ENCODE results near the gene GNA15.

GNA15 gene

DNA sequence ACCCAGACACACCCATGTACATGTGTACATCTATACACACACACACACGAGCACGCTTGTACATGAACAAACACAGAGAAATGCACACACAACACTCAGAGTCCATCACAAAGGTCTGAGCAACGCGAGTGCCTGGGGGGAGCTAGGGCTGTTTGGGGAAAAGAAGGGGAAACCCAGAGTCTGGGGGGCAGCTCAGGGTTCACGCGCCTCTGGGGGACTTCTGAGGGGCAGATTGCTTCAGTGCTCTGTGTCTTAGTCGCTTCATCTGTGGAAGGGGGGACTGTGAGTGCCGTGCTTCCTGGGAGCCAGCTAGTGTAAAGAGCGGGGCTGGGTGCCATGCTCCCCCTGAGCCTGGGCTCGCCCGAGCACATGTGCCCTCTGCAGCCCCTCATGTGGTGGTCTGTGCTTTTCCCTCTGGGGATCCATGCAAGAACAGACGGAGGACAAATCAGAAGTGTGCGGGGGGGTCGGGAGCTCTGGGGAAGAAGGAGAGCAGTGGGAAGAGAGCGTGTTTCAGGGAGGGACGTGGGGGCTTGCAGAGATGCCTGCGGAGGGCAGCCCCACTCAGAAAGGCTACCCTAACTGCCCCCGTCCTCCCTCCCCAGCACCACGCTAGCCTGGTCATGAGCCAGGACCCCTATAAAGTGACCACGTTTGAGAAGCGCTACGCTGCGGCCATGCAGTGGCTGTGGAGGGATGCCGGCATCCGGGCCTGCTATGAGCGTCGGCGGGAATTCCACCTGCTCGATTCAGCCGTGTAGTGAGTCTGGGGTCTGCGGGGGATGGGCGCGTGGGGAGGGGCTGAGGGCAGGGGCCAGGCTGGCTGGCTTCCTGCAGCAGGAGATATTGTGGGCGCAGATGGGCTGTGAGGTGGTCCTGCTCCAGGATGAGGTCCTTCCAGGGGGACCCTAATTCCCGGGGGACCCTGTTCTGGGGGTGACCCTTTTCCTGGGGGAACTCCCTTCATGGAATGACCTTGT, 14.0 kb downstream of the GNA15 start:
- no peak overlapping the region for H2AFZ ChIP-seq (ENCODE audit: low read depth, low read length, severe bottlenecking)
- H3K27ac ChIP-seq (ENCODE audit: low read depth, low read length): no peak overlapping the region
- H3K9ac ChIP-seq (ENCODE audit: low read length): no peak overlapping the region
- no peaks in the 10 kb centered on the region for H3F3A ChIP-seq (ENCODE audit: insufficient read depth)
- no peaks in the 10 kb centered on the region for H3K79me2 ChIP-seq (ENCODE audit: insufficient read depth, low read length)
- TF ChIP-seq EZH2phosphoT487 (conservative IDR thresholded peaks at IDR 0.05; ENCODE audit: low read length): no peak
- TF ChIP-seq, protein P1, sequence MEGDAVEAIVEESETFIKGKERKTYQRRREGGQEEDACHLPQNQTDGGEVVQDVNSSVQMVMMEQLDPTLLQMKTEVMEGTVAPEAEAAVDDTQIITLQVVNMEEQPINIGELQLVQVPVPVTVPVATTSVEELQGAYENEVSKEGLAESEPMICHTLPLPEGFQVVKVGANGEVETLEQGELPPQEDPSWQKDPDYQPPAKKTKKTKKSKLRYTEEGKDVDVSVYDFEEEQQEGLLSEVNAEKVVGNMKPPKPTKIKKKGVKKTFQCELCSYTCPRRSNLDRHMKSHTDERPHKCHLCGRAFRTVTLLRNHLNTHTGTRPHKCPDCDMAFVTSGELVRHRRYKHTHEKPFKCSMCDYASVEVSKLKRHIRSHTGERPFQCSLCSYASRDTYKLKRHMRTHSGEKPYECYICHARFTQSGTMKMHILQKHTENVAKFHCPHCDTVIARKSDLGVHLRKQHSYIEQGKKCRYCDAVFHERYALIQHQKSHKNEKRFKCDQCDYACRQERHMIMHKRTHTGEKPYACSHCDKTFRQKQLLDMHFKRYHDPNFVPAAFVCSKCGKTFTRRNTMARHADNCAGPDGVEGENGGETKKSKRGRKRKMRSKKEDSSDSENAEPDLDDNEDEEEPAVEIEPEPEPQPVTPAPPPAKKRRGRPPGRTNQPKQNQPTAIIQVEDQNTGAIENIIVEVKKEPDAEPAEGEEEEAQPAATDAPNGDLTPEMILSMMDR (IDR thresholded peaks at IDR 0.05; ENCODE audit: insufficient read depth, low read length, poor library complexity, severe bottlenecking): no peak
- H3K9me3 ChIP-seq (ENCODE audit: insufficient read depth, low read length): no peaks in the 10 kb centered on the region
- no peaks in the 10 kb centered on the region for H3K36me3 ChIP-seq (ENCODE audit: low read length)
- no peak overlapping the region for H3K4me3 ChIP-seq (ENCODE audit: insufficient read depth, low read length, poor library complexity, severe bottlenecking)
- H3K4me2 ChIP-seq (ENCODE audit: low read depth, low read length, poor library complexity, severe bottlenecking): no peak overlapping the region
- H3K9me2 ChIP-seq (replicated peaks; ENCODE audit: insufficient read depth, low read length): no peaks in the 10 kb centered on the region
- no peaks in the 10 kb centered on the region for H4K20me1 ChIP-seq (ENCODE audit: low read depth, low read length)
- H3K27me3 ChIP-seq (ENCODE audit: low read length): no peaks in the 10 kb centered on the region

DNA sequence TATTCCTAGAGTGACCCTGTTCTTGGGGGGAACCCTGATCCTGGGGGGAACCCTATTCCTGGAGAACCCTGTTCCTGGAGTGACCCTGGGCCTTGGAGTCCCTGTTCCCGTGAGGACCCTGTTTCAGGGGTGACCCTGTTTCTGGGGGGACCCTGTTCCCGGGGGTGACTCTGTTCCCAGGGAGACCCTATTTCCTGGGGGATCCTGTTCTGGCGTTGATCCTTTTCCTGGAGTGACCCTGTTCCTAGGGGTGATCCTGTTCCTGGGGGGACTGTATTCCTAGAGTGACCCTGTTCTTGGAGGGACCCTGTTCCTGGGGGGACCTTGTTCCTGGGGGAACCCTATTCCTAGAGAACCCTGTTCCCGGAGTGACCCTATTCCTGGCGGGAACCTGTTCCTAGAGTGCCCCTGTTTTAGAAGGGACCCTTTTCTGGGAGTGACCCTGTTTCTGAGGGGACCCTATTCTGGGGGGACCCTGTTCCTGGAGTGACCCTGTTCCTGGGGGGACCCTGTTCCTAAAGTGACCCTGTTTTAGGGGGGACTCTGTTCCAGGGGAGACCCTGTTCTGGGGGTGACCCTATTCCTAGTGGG, 15.0 kb downstream of the GNA15 start:
- Histone ChIP-seq H3K4me2 (ENCODE audit: low read depth, low read length, poor library complexity, severe bottlenecking) (no peak overlapping the region), H3K9me2 (replicated peaks; ENCODE audit: insufficient read depth, low read length) (no peaks in the 10 kb centered on the region), H3F3A (ENCODE audit: insufficient read depth) (no peaks in the 10 kb centered on the region), H3K9ac (ENCODE audit: low read length) (no peak overlapping the region), H4K20me1 (ENCODE audit: low read depth, low read length) (no peaks in the 10 kb centered on the region), H3K27me3 (ENCODE audit: low read length) (no peaks in the 10 kb centered on the region), H3K79me2 (ENCODE audit: insufficient read depth, low read length) (no peaks in the 10 kb centered on the region), H2AFZ (ENCODE audit: low read depth, low read length, severe bottlenecking) (no peak overlapping the region), H3K27ac (ENCODE audit: low read depth, low read length) (no peak overlapping the region), H3K36me3 (ENCODE audit: low read length) (no peaks in the 10 kb centered on the region), H3K4me3 (ENCODE audit: insufficient read depth, low read length, poor library complexity, severe bottlenecking) (no peak overlapping the region), H3K9me3 (ENCODE audit: insufficient read depth, low read length) (no peaks in the 10 kb centered on the region)
- no peak for TF ChIP-seq EZH2phosphoT487 (conservative IDR thresholded peaks at IDR 0.05; ENCODE audit: low read length)
- TF ChIP-seq, protein P1 (IDR thresholded peaks at IDR 0.05; ENCODE audit: insufficient read depth, low read length, poor library complexity, severe bottlenecking): no peak

DNA sequence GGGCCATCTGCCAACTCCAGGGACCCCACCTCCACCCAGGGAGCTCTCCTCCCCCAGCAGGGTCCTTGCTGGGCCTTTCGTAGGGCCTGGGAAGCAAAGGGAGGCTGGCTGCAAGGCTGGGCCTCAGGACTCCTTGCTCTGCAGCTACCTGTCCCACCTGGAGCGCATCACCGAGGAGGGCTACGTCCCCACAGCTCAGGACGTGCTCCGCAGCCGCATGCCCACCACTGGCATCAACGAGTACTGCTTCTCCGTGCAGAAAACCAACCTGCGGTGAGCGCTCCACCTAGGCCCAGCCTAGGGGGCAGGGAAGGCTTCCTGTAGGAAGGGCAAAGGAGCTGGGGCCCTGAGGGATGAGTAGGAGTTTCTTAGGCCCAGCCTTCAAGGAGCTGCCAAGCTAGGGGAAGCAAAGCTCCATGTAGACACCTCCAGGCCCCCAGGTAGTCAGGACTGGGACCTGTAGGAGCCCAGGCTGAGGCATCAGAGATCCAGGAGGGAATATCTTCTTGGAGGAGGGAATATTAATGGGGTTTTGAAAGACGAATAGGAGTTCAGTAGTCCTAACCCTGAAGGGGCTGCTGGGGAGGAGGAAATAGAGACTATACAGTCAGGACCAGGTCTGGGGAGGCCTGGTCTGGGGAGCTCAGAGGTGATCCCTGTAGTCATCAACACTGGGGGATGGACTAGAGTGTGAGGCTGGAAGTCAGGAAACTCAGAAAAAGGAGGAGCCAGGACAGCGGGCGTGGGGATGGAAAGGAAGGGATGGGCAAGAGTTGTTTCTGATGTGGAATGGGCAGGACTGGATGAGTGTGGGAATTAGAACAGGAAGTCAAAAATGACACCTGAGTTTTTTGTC, 16.0 kb downstream of the GNA15 start:
- Histone ChIP-seq H3K9me2 (replicated peaks; ENCODE audit: insufficient read depth, low read length) (no peaks in the 10 kb centered on the region), H3F3A (ENCODE audit: insufficient read depth) (no peaks in the 10 kb centered on the region), H3K9ac (ENCODE audit: low read length) (no peak overlapping the region), H4K20me1 (ENCODE audit: low read depth, low read length) (no peaks in the 10 kb centered on the region), H3K27ac (ENCODE audit: low read depth, low read length) (no peak overlapping the region), H3K4me3 (ENCODE audit: insufficient read depth, low read length, poor library complexity, severe bottlenecking) (no peak overlapping the region), H3K36me3 (ENCODE audit: low read length) (no peaks in the 10 kb centered on the region), H3K79me2 (ENCODE audit: insufficient read depth, low read length) (no peaks in the 10 kb centered on the region), H3K4me2 (ENCODE audit: low read depth, low read length, poor library complexity, severe bottlenecking) (no peak overlapping the region), H3K9me3 (ENCODE audit: insufficient read depth, low read length) (no peaks in the 10 kb centered on the region), H2AFZ (ENCODE audit: low read depth, low read length, severe bottlenecking) (no peak overlapping the region), H3K27me3 (ENCODE audit: low read length) (no peaks in the 10 kb centered on the region)
- TF ChIP-seq, protein P1 (IDR thresholded peaks at IDR 0.05; ENCODE audit: insufficient read depth, low read length, poor library complexity, severe bottlenecking): no peak
- TF ChIP-seq EZH2phosphoT487 (conservative IDR thresholded peaks at IDR 0.05; ENCODE audit: low read length): no peak
